ENCODE data around the gene FUT2.

Gene FUT2

GRCh38 chr19:48751845-48752495 lies 56.2 kb downstream of the FUT2 start:
- no peak for DNase-seq (ENCODE audit: low spot score)

DNA sequence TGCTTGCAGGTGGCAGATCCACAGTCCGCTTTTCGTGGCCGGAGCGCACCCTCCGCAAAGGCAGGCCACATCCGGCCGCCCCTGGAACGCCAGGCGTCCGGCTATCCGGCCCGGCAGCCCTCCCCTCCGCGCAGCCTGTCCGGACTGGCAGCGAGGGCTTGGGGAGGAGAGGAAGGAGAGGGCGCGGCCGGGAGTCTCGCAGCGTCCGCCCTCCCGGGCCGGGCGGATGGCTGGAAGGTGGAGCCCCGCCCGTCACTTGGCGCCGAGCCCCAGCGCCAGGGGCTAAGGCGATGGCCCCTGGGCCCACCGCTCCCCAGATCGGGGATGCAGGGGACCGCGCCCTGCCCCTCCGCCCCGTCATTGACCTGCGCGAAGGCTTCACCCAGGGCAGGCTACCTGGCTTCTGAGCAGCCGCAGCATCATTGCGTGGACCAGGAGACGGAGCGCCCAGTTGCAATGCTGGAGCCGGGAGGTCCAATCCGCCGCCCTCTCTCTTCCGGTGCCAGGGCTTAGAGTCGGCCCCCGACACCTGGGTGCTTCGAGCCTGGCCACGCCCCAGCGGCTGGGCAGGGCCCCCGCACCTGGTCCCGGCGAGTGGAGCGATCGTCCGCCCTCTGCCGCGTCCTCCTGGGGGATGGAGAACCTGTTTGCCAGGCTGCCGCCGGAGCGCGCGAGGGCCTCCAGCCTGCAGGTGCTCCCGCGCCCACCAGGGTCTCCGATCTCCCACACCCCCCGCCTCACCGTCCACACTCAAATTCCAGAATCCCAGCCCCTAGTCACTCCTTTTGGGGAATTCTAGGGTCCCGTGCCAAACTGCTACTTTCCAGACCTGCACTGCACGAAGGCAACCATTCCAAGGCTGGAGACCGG lies 57.0 kb downstream of the FUT2 start, which contains the start of gene FUT1:
Gene FUT1 (minus strand): TSS at position 146 of the 870 bp plus-strand sequence. CDS start 1,360 bp downstream, outside the sequence.
- peak; percentile 74 for DNase-seq (ENCODE audit: low spot score)

DNA sequence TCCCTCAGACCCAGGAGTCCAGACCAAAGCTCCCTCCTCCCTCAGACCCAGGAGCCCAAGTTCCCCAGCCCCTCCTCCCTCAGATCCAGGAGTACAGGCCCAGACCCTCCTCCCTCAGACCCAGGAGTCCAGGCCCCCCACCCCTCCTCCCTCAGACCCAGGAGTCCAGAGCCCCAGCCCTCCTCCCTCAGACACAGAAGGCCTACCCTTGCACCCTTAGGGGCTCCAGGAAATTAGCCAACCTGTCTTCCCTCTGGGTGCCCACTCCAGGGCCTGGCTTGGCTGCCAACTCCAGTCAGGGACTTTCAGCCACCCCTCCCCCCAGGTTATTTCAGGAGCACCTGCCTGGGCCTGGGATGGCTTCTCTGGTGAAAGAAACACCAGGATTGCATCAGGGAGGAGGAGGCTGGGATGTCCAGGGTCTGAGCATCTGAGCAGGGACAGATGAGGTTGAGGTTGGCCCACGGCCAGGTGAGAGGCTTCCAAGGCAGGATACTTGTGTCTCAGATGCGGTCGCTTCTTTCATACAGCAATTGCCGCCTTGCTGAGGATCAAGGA lies 59.4 kb downstream of the FUT2 start, which contains the start of gene FGF21:
Gene FGF21 (plus strand): TSS at position 441 of the 558 bp plus-strand sequence. CDS start 713 bp downstream, outside the sequence.
- no peak for DNase-seq (ENCODE audit: low spot score)
